GM12801 (cell line): ENCODE measurements around the gene COLGALT1.

Source experiments
- CTCF ChIP-seq: IDR thresholded peaks from one replicate; pipeline ENCODE4 v1.5.1; 2011; ENCODE audit warnings: control low read depth; ENCODE audit not compliant: insufficient read length; ENCODE audit errors: extremely low read depth

The COLGALT1 gene

GRCh38 chr19:17618281-17618903, 62.9 kb downstream of the COLGALT1 start:
- no peak for TF ChIP-seq CTCF

GRCh38 chr19:17618936-17619335, 63.5 kb downstream of the COLGALT1 start:
- TF ChIP-seq CTCF: no peak

- no peak for TF ChIP-seq CTCF
Measured at GRCh38 chr19:17620696-17621095, 65.2 kb downstream of the COLGALT1 start.

- TF ChIP-seq CTCF: no peak
Measured at GRCh38 chr19:17623224-17623935, 67.9 kb downstream of the COLGALT1 start.

- no peak for TF ChIP-seq CTCF
Measured at GRCh38 chr19:17624314-17624991, 69.0 kb downstream of the COLGALT1 start.

GRCh38 chr19:17625043-17625442, 69.6 kb downstream of the COLGALT1 start:
- TF ChIP-seq CTCF: no peak

- no peak for TF ChIP-seq CTCF
Measured at GRCh38 chr19:17625980-17626379, 70.5 kb downstream of the COLGALT1 start.
